ENCODE results near the gene MPP1.

Gene MPP1

GRCh38 chrX:154742613-154743012 lies 62.7 kb downstream of the MPP1 start:
- H3K14ac ChIP-seq (ENCODE audit: low read length in 2 of 2): no peak overlapping the region
- H3K36me3 ChIP-seq (ENCODE audit: control insufficient read depth in 1 of 2, insufficient read depth in 2 of 2, low read depth in 1 of 2, low read length in 2 of 2): no peaks in the 10 kb centered on the region
- no peak overlapping the region for H2AFZ ChIP-seq (ENCODE audit: low read depth, low read length)
- no peaks in the 10 kb centered on the region for H3K4me1 ChIP-seq (ENCODE audit: control insufficient read depth, insufficient read depth, low read depth, low read length)
- H4K8ac ChIP-seq (ENCODE audit: low read length): no peak overlapping the region
- H3K18ac ChIP-seq (ENCODE audit: low read depth in 1 of 2, low read length in 2 of 2): no peak overlapping the region
- H3K27ac ChIP-seq (ENCODE audit: low read length, poor library complexity, severe bottlenecking): no peak overlapping the region
- no peak overlapping the region for H3K4ac ChIP-seq (ENCODE audit: low read depth in 1 of 2, low read length in 2 of 2)
- no peak overlapping the region for H2AK5ac ChIP-seq (ENCODE audit: low read length, severe bottlenecking)
- no peaks in the 10 kb centered on the region for H3K79me1 ChIP-seq (replicated peaks; ENCODE audit: low read length, poor library complexity, severe bottlenecking)
- no peaks in the 10 kb centered on the region for H3K9me3 ChIP-seq (ENCODE audit: control insufficient read depth, low read length)
- H2BK120ac ChIP-seq (ENCODE audit: low read depth, low read length): no peak overlapping the region
- no peak overlapping the region for H3K4me2 ChIP-seq (ENCODE audit: low read length, poor library complexity, severe bottlenecking)
- no peak overlapping the region for H2BK5ac ChIP-seq (ENCODE audit: low read depth, low read length, poor library complexity, severe bottlenecking)
- H3K4me3 ChIP-seq (ENCODE audit: insufficient read depth in 1 of 2, low read depth in 1 of 2, low read length in 2 of 2): no peak overlapping the region
- DNase-seq: no peak
- no peak overlapping the region for H2BK12ac ChIP-seq (ENCODE audit: low read length in 2 of 2)
- no peak overlapping the region for H3K23ac ChIP-seq (ENCODE audit: low read length in 2 of 2)
- no peak overlapping the region for H2BK15ac ChIP-seq (ENCODE audit: low read depth, poor library complexity, severe bottlenecking)
- H4K91ac ChIP-seq (ENCODE audit: low read length): no peak overlapping the region
- no peaks in the 10 kb centered on the region for H3K27me3 ChIP-seq (ENCODE audit: control insufficient read depth in 1 of 2, insufficient read depth in 1 of 2, low read length in 2 of 2)
- no peak overlapping the region for H3K9ac ChIP-seq (ENCODE audit: low read length)

- Histone ChIP-seq H3K4me2 (ENCODE audit: low read length, poor library complexity, severe bottlenecking) (no peak overlapping the region), H3K36me3 (ENCODE audit: control insufficient read depth in 1 of 2, insufficient read depth in 2 of 2, low read depth in 1 of 2, low read length in 2 of 2) (no peaks in the 10 kb centered on the region), H2BK5ac (ENCODE audit: low read depth, low read length, poor library complexity, severe bottlenecking) (no peak overlapping the region), H3K18ac (ENCODE audit: low read depth in 1 of 2, low read length in 2 of 2) (no peak overlapping the region), H2AFZ (ENCODE audit: low read depth, low read length) (no peak overlapping the region), H2AK5ac (ENCODE audit: low read length, severe bottlenecking) (no peak overlapping the region), H3K27me3 (ENCODE audit: control insufficient read depth in 1 of 2, insufficient read depth in 1 of 2, low read length in 2 of 2) (no peaks in the 10 kb centered on the region), H2BK12ac (ENCODE audit: low read length in 2 of 2) (no peak overlapping the region), H3K4me3 (ENCODE audit: insufficient read depth in 1 of 2, low read depth in 1 of 2, low read length in 2 of 2) (no peak overlapping the region), H4K8ac (ENCODE audit: low read length) (no peak overlapping the region), H3K23ac (ENCODE audit: low read length in 2 of 2) (no peak overlapping the region), H3K4me1 (ENCODE audit: control insufficient read depth, insufficient read depth, low read depth, low read length) (peaks cover 2% of the 10 kb centered on the region), H3K9me3 (ENCODE audit: control insufficient read depth, low read length) (no peaks in the 10 kb centered on the region), H3K4ac (ENCODE audit: low read depth in 1 of 2, low read length in 2 of 2) (no peak overlapping the region), H2BK15ac (ENCODE audit: low read depth, poor library complexity, severe bottlenecking) (no peak overlapping the region), H3K14ac (ENCODE audit: low read length in 2 of 2) (no peak overlapping the region), H2BK120ac (ENCODE audit: low read depth, low read length) (no peak overlapping the region), H3K79me1 (replicated peaks; ENCODE audit: low read length, poor library complexity, severe bottlenecking) (no peaks in the 10 kb centered on the region), H3K9ac (ENCODE audit: low read length) (no peak overlapping the region), H4K91ac (ENCODE audit: low read length) (no peak overlapping the region), H3K27ac (ENCODE audit: low read length, poor library complexity, severe bottlenecking) (no peak overlapping the region)
- 90% methylated on average over 1 of the region's 2 CpGs for WGBS
- no peak for DNase-seq
Observed at GRCh38 chrX:154739952-154740465, 65.3 kb downstream of the MPP1 start.

- Histone ChIP-seq H3K4me3 (ENCODE audit: insufficient read depth in 1 of 2, low read depth in 1 of 2, low read length in 2 of 2) (no peak overlapping the region), H3K4me2 (ENCODE audit: low read length, poor library complexity, severe bottlenecking) (no peak overlapping the region), H2BK15ac (ENCODE audit: low read depth, poor library complexity, severe bottlenecking) (no peak overlapping the region), H2BK120ac (ENCODE audit: low read depth, low read length) (no peak overlapping the region), H3K27ac (ENCODE audit: low read length, poor library complexity, severe bottlenecking) (no peak overlapping the region), H3K18ac (ENCODE audit: low read depth in 1 of 2, low read length in 2 of 2) (no peak overlapping the region), H3K9ac (ENCODE audit: low read length) (peak overlapping the region; percentile 4), H2BK5ac (ENCODE audit: low read depth, low read length, poor library complexity, severe bottlenecking) (no peak overlapping the region), H4K8ac (ENCODE audit: low read length) (no peak overlapping the region), H3K27me3 (ENCODE audit: control insufficient read depth in 1 of 2, insufficient read depth in 1 of 2, low read length in 2 of 2) (no peaks in the 10 kb centered on the region), H3K4ac (ENCODE audit: low read depth in 1 of 2, low read length in 2 of 2) (no peak overlapping the region), H2BK12ac (ENCODE audit: low read length in 2 of 2) (no peak overlapping the region), H4K91ac (ENCODE audit: low read length) (no peak overlapping the region), H3K9me3 (ENCODE audit: control insufficient read depth, low read length) (no peaks in the 10 kb centered on the region), H3K4me1 (ENCODE audit: control insufficient read depth, insufficient read depth, low read depth, low read length) (peaks cover 6% of the 10 kb centered on the region), H3K14ac (ENCODE audit: low read length in 2 of 2) (no peak overlapping the region), H3K23ac (ENCODE audit: low read length in 2 of 2) (no peak overlapping the region), H3K79me1 (replicated peaks; ENCODE audit: low read length, poor library complexity, severe bottlenecking) (no peaks in the 10 kb centered on the region), H2AK5ac (ENCODE audit: low read length, severe bottlenecking) (no peak overlapping the region), H3K36me3 (ENCODE audit: control insufficient read depth in 1 of 2, insufficient read depth in 2 of 2, low read depth in 1 of 2, low read length in 2 of 2) (no peaks in the 10 kb centered on the region), H2AFZ (ENCODE audit: low read depth, low read length) (no peak overlapping the region)
- peak; percentile 88 for DNase-seq
- 8% methylated on average over 8 of the region's 8 CpGs for WGBS
Observed at GRCh38 chrX:154738011-154738738, 67.1 kb downstream of the MPP1 start.

- Histone ChIP-seq H3K14ac (ENCODE audit: low read length in 2 of 2) (no peak overlapping the region), H3K23ac (ENCODE audit: low read length in 2 of 2) (no peak overlapping the region), H3K27ac (ENCODE audit: low read length, poor library complexity, severe bottlenecking) (no peak overlapping the region), H2AFZ (ENCODE audit: low read depth, low read length) (no peak overlapping the region), H3K18ac (ENCODE audit: low read depth in 1 of 2, low read length in 2 of 2) (peak overlapping the region; percentile 83 to 85), H2BK15ac (ENCODE audit: low read depth, poor library complexity, severe bottlenecking) (no peak overlapping the region), H3K4me1 (ENCODE audit: control insufficient read depth, insufficient read depth, low read depth, low read length) (peaks cover 6% of the 10 kb centered on the region), H3K27me3 (ENCODE audit: control insufficient read depth in 1 of 2, insufficient read depth in 1 of 2, low read length in 2 of 2) (no peaks in the 10 kb centered on the region), H2AK5ac (ENCODE audit: low read length, severe bottlenecking) (peak overlapping the region; percentile 6), H3K79me1 (replicated peaks; ENCODE audit: low read length, poor library complexity, severe bottlenecking) (no peaks in the 10 kb centered on the region), H2BK12ac (ENCODE audit: low read length in 2 of 2) (peak overlapping the region in 1 of 2 experiments; percentile 54), H3K4ac (ENCODE audit: low read depth in 1 of 2, low read length in 2 of 2) (peak overlapping the region; percentile 64 to 79), H2BK120ac (ENCODE audit: low read depth, low read length) (peak overlapping the region; percentile 85), H4K8ac (ENCODE audit: low read length) (peak overlapping the region; percentile 37), H4K91ac (ENCODE audit: low read length) (peak overlapping the region; percentile 80), H3K4me3 (ENCODE audit: insufficient read depth in 1 of 2, low read depth in 1 of 2, low read length in 2 of 2) (no peak overlapping the region), H3K9me3 (ENCODE audit: control insufficient read depth, low read length) (no peaks in the 10 kb centered on the region), H3K9ac (ENCODE audit: low read length) (no peak overlapping the region), H2BK5ac (ENCODE audit: low read depth, low read length, poor library complexity, severe bottlenecking) (no peak overlapping the region), H3K36me3 (ENCODE audit: control insufficient read depth in 1 of 2, insufficient read depth in 2 of 2, low read depth in 1 of 2, low read length in 2 of 2) (no peaks in the 10 kb centered on the region), H3K4me2 (ENCODE audit: low read length, poor library complexity, severe bottlenecking) (no peak overlapping the region)
- DNase-seq: no peak
- WGBS: 96% methylated on average over 5 of the region's 5 CpGs
Observed at GRCh38 chrX:154737136-154737535, 68.1 kb downstream of the MPP1 start.

Measured in mesenchymal stem cell (in vitro differentiated cells and primary cell).